K562 (cell line): Measurements from ENCODE around the gene SLC35B4. TPM values are rescaled to one million over a fixed set of nuclear protein-coding genes. Genes with fewer than 3 reads are reported as not detected.

Source experiments
- ATAC-seq: fragments of 200-7000 bp; cut with Tn5 transposase; 3 replicates; pipeline ENCODE4 v1.9.1; 2020; ENCODE audit warnings: moderate library complexity
- BruUV-seq: library from RNA; stranded (reverse); fragments of 400-500 nt; replicated peaks from 2 replicates; lab custom pipeline; 2021; lab: Mats Ljungman, UMichigan
- CTCF ChIA-PET: fragments of 300-600 bp; formaldehyde crosslinking; extraction: SDS; loops from one replicate; lab custom pipeline; 2021; ENCODE audit warnings: low intra/inter-chr PET ratio; lab: Yijun Ruan, JAX
- POLR2A ChIA-PET: fragments of 300-600, 350-650 bp; sonication (Branson Sonifier 250); formaldehyde crosslinking; extraction: SDS; loops from one replicate; lab custom pipeline; 2021; ENCODE audit warnings: antibody characterized with exemption, inconsistent platforms; lab: Yijun Ruan, JAX
- DNase-seq, 4 experiments: peaks; one replicate each; pipeline versions ENCODE4 v3.0.0 to v3.0.0-alpha.2; 2011 to 2018; ENCODE audit warnings: low spot score in 3 of 4, mixed read lengths in 3 of 4; ENCODE audit errors: extremely low read depth in 1 of 4
- FAIRE-seq: peaks from 2 replicates; lab custom pipeline; 2011; peaks lifted over from hg19 to GRCh38; lab: Jason Lieb, UNC
- H2AFZ ChIP-seq: 2 replicates; pipeline ENCODE4 v1.6.0; 2011; ENCODE audit warnings: low read depth, low read length, control low read depth, inconsistent platforms
- H3K27ac ChIP-seq: fragments of 200-600 bp; 3 replicates; pipeline ENCODE4 v1.8.0; 2011; ENCODE audit warnings: low read depth, mild to moderate bottlenecking, control low read depth, inconsistent platforms, low read length, moderate library complexity, mixed read lengths; ENCODE audit errors: extremely low read depth
- H3K27me3 ChIP-seq, 2 experiments: fragments of 300-600 bp in 1 of 2; 2 replicates in 1 of 2; 3 replicates in 1 of 2; pipeline versions ENCODE4 v1.6.0 to v1.8.0; 2011; ENCODE audit warnings: inconsistent platforms in 2 of 2, low read length in 2 of 2, mild to moderate bottlenecking in 1 of 2, mixed read lengths in 1 of 2, moderate library complexity in 1 of 2; ENCODE audit not compliant: control insufficient read depth in 2 of 2, insufficient read depth in 2 of 2
- H3K36me3 ChIP-seq: fragments of 300-600 bp; 3 replicates; pipeline ENCODE4 v1.8.0; 2011; ENCODE audit warnings: mild to moderate bottlenecking, low read length, inconsistent platforms; ENCODE audit not compliant: control insufficient read depth, insufficient read depth
- H3K4me1 ChIP-seq, 2 experiments: fragments of 200-600 bp in 1 of 2; replicated peaks in 1 of 2; 2 replicates in 1 of 2; 3 replicates in 1 of 2; pipeline versions ENCODE4 v1.5.1 to v1.8.0; 2011; ENCODE audit warnings: inconsistent platforms in 2 of 2, low read length in 2 of 2, mild to moderate bottlenecking in 1 of 2, mixed read lengths in 1 of 2, moderate library complexity in 1 of 2; ENCODE audit not compliant: control insufficient read depth in 2 of 2, insufficient read depth in 2 of 2
- H3K4me2 ChIP-seq: 2 replicates; pipeline ENCODE4 v1.6.1; 2011; ENCODE audit warnings: low read length, control low read depth, inconsistent platforms, mixed read lengths; ENCODE audit not compliant: insufficient read depth
- H3K4me3 ChIP-seq: fragments of 200-600 bp; sonication (generic), shearing (Covaris generic); 2 replicates; pipeline ENCODE4 v1.5.1; 2016; ENCODE audit warnings: control low read depth, inconsistent platforms
- H3K79me2 ChIP-seq: fragments of 200-600 bp; 3 replicates; pipeline ENCODE4 v1.8.0; 2011; ENCODE audit warnings: low read length, inconsistent platforms; ENCODE audit not compliant: control insufficient read depth, insufficient read depth
- H3K9ac ChIP-seq, 2 experiments: 2 replicates each; pipeline versions ENCODE4 v1.6.0 to v1.6.1; 2011; ENCODE audit warnings: low read depth in 2 of 2, low read length in 2 of 2, control low read depth in 1 of 2, inconsistent platforms in 1 of 2, mild to moderate bottlenecking in 1 of 2, mixed read lengths in 1 of 2; ENCODE audit not compliant: insufficient read depth in 1 of 2
- H3K9me1 ChIP-seq: one replicate; pipeline ENCODE4 v1.6.0; 2011; ENCODE audit warnings: inconsistent platforms, mild to moderate bottlenecking, low read length, moderate library complexity; ENCODE audit not compliant: control insufficient read depth, insufficient read depth
- H3K9me3 ChIP-seq: replicated peaks from 2 replicates; pipeline ENCODE4 v1.5.1; 2011; ENCODE audit warnings: low read depth, low read length, inconsistent platforms; ENCODE audit not compliant: control insufficient read depth, insufficient read depth
- H4K20me1 ChIP-seq: replicated peaks from 2 replicates; pipeline ENCODE4 v1.6.1; 2011; ENCODE audit warnings: low read length, inconsistent platforms, mixed read lengths; ENCODE audit not compliant: control insufficient read depth, insufficient read depth
- BRF2 ChIP-seq: IDR thresholded peaks from 3 replicates; pipeline ENCODE4 v1.6.1; 2011; ENCODE audit warnings: borderline replicate concordance, mild to moderate bottlenecking; ENCODE audit not compliant: insufficient read length, insufficient read depth
- EHMT2 ChIP-seq: fragments of 450-650 bp; IDR thresholded peaks from 2 replicates; pipeline ENCODE4 v1.6.1; 2018; ENCODE audit warnings: antibody characterized with exemption
- FOXO4 ChIP-seq: fragments of 450-650 bp; formaldehyde crosslinking; IDR thresholded peaks from 2 replicates; pipeline ENCODE4 v1.4.0; 2020; ENCODE audit warnings: mild to moderate bottlenecking, moderate library complexity
- GTF2A2 ChIP-seq: IDR thresholded peaks from 2 replicates; pipeline ENCODE4 v1.6.1; 2016; ENCODE audit warnings: mild to moderate bottlenecking, missing genetic modification characterization, missing compliant biosample characterization
- MAFG ChIP-seq: fragments of 450-650 bp; conservative IDR thresholded peaks from 2 replicates; pipeline ENCODE4 v1.6.1; 2016; ENCODE audit warnings: missing genetic modification characterization, missing compliant biosample characterization
- MCM5 ChIP-seq: fragments of 450-650 bp; IDR thresholded peaks from 2 replicates; pipeline ENCODE4 v1.6.1; 2016; ENCODE audit warnings: low read depth
- MEIS2 ChIP-seq: fragments of 450-650 bp; IDR thresholded peaks from 2 replicates; pipeline ENCODE4 v1.6.1; 2014; ENCODE audit warnings: mild to moderate bottlenecking; ENCODE audit not compliant: partially characterized antibody
- MIER1 ChIP-seq: fragments of 450-650 bp; IDR thresholded peaks from 2 replicates; pipeline ENCODE4 v1.6.1; 2016; ENCODE audit warnings: antibody characterized with exemption, mild to moderate bottlenecking, low read depth
- MLLT1 ChIP-seq, 2 experiments: fragments of 450-650 bp; IDR thresholded peaks; 2 replicates each; pipeline ENCODE4 v1.6.1; 2016
- POLR2G ChIP-seq: fragments of 200-400 bp; formaldehyde crosslinking; IDR thresholded peaks from 2 replicates; pipeline ENCODE4 v1.6.1; 2017; ENCODE audit warnings: low read depth, mild to moderate bottlenecking, antibody characterized with exemption, low read length, moderate library complexity
- PRMT5 ChIP-seq: sonication (generic); formaldehyde crosslinking; IDR thresholded peaks from 2 replicates; pipeline ENCODE4 v1.5.0; 2020; ENCODE audit warnings: missing genetic modification reagents
- RERE ChIP-seq: sonication (generic); formaldehyde crosslinking; IDR thresholded peaks from 2 replicates; pipeline ENCODE4 v1.8.0; 2023; ENCODE audit warnings: missing genetic modification reagents, mild to moderate bottlenecking, borderline replicate concordance
- ZNF140 ChIP-seq: fragments of 250-450 bp; sonication (Bioruptor Pico); IDR thresholded peaks from 2 replicates; pipeline ENCODE4 v1.8.0; 2021; ENCODE audit warnings: moderate library complexity, mild to moderate bottlenecking, inconsistent platforms
- ZNF696 ChIP-seq: fragments of 250-450 bp; sonication (Bioruptor Pico); conservative IDR thresholded peaks from 2 replicates; pipeline ENCODE4 v1.4.0; 2020; ENCODE audit warnings: mild to moderate bottlenecking, moderate library complexity
- WGBS: fragments of 100-300 bp; shearing (Covaris generic); methylation state at CpG from one replicate; pipeline ENCODE4 v1.1.6; 2016; ENCODE audit warnings: low coverage, mixed read lengths; ENCODE audit not compliant: insufficient coverage; ENCODE audit errors: missing lambda C conversion rate; 5-methylcytosine and 5-hydroxymethylcytosine counted together
- in situ Hi-C: fragments of 300-500 bp; cut with MboI; formaldehyde crosslinking; loops from 4 replicates; pipeline ENCODE4 v1.15.0; 2018; ENCODE audit warnings: inconsistent platforms, mixed read lengths
- intact Hi-C: fragments of 100-400 bp; cut with micrococcal nuclease; formaldehyde crosslinking; loops from 2 replicates; pipeline ENCODE4 v1.14.2; 2022
- polyA plus RNA-seq, 8 experiments: library from polyadenylated mRNA; depleted of rRNA in 4 of 8; stranded (reverse) in 5 of 8; unstranded in 3 of 8; fragments of >200 nt; fragmentation: Nextera tagmentation in 2 of 8; fragmentation: Illumina TruSeq in 1 of 8; extraction: Ambion mirVana in 2 of 8; extraction: Trizol in 1 of 8; gene quantifications; 2 replicates each; pipeline versions ENCODE4 v1.2.1 to v1.2.3, GENCODE V29; 2011 to 2014; ENCODE audit warnings: inconsistent platforms in 1 of 8, missing spikeins in 1 of 8
- total RNA-seq, 7 experiments: library from RNA; depleted of rRNA in 6 of 7; stranded (reverse); fragments of >200 nt in 6 of 7; fragmentation: Illumina TruSeq in 2 of 7; extraction: Trizol in 2 of 7; gene quantifications; 2 replicates each; pipeline versions ENCODE4 v1.2.1 to v1.2.3, GENCODE V29; 2011 to 2021; ENCODE audit warnings: low replicate concordance in 1 of 7

SLC35B4 gene
- total and polyA plus RNA-seq, 9 of the 15 experiments (the other 6 are each of a cell fraction or from before 2014, with no cell fraction given), result 6.1 to 34.9 (median 17.6) TPM

- intact Hi-C loops (no loop called here), in situ Hi-C loops (no loop called here)
- DNase-seq, result no peak
- Histone ChIP-seq H3K36me3 (no peaks in the 10 kb centered on the region), H3K9ac (no peak overlapping the region), H3K27ac (no peak overlapping the region), H3K4me1 (no peaks in the 10 kb centered on the region), H2AFZ (no peak overlapping the region), H4K20me1 (no peaks in the 10 kb centered on the region), H3K79me2 (no peaks in the 10 kb centered on the region), H3K4me2 (no peak overlapping the region), H3K9me1 (no peaks in the 10 kb centered on the region), H3K27me3 (peaks cover 12 to 31% of the 10 kb centered on the region in 2 experiments), H3K9me3 (peaks cover 3% of the 10 kb centered on the region), H3K4me3 (no peak overlapping the region)
- ChIA-PET CTCF (no interaction called here), POLR2A (no interaction called here)
- no peak for ATAC-seq
- no peak for FAIRE-seq
- WGBS, result 0% methylated on average over 4 of the region's 4 CpGs
- BruUV-seq, result no TSS peak
- no peak for TF ChIP-seq BRF2
- TF ChIP-seq GTF2A2 (tag), result no peak
- TF ChIP-seq MLLT1 (IDR thresholded peaks at IDR 0.05), result no peak
- no peak for TF ChIP-seq RERE (CRISPR knock-in tag)
- TF ChIP-seq EHMT2, result no peak
- TF ChIP-seq MCM5, result no peak
- no peak for TF ChIP-seq FOXO4
- TF ChIP-seq PRMT5 (CRISPR knock-in tag), result no peak
- no peak for TF ChIP-seq MAFG
- no peak for TF ChIP-seq POLR2G
- no peak for TF ChIP-seq ZNF140 (CRISPR knock-in tag)
- TF ChIP-seq MIER1, result no peak
- TF ChIP-seq ZNF696 (CRISPR knock-in tag), result no peak
- TF ChIP-seq MEIS2, result no peak
Observed at GRCh38 chr7:134339475-134339874, 22.7 kb upstream of the SLC35B4 start.
